ENCODE measurements around the gene CACHD1. TPM values are rescaled to one million over a fixed set of nuclear protein-coding genes. Genes with fewer than 3 reads are reported as not detected.

CACHD1 gene
- total RNA-seq, 2 experiments from 2014 or later, result 0.55 to 0.68 TPM

GRCh38 chr1:64669098-64669675, 199.3 kb downstream of the CACHD1 start:
- CTCF ChIA-PET, result no interaction called here
- H3K4me1 Mint-ChIP-seq (ENCODE audit: low read depth), result no peaks in the 10 kb centered on the region
- H3K36me3 Mint-ChIP-seq (ENCODE audit: low read depth), result no peaks in the 10 kb centered on the region
- POLR2A ChIA-PET, result no interaction called here
- DNase-seq (no peak), ATAC-seq (no peak)
- H3K27ac Mint-ChIP-seq, result no peak overlapping the region
- no peaks in the 10 kb centered on the region for H3K27me3 Mint-ChIP-seq (ENCODE audit: low read depth)
- no peak overlapping the region for H3K4me3 Mint-ChIP-seq
- no peaks in the 10 kb centered on the region for H3K9me3 Mint-ChIP-seq (ENCODE audit: insufficient read depth)

GRCh38 chr1:64675718-64676345, 205.9 kb downstream of the CACHD1 start:
- DNase-seq, result no peak
- no peak for ATAC-seq
- Mint-ChIP-seq H3K27me3 (ENCODE audit: low read depth) (no peaks in the 10 kb centered on the region), H3K4me1 (ENCODE audit: low read depth) (no peaks in the 10 kb centered on the region), H3K4me3 (no peak overlapping the region), H3K36me3 (ENCODE audit: low read depth) (no peaks in the 10 kb centered on the region), H3K9me3 (ENCODE audit: insufficient read depth) (no peaks in the 10 kb centered on the region), H3K27ac (no peak overlapping the region)
- ChIA-PET CTCF (interaction anchor here (0.6 to 2.0 kb wide), 16 partner anchors 9 to 1012 kb away, joined by 3 to 8 read pairs (median 4); no protein-coding TSS in a partner anchor), POLR2A (no interaction called here)

GRCh38 chr1:64676386-64676785, 206.5 kb downstream of the CACHD1 start:
- Mint-ChIP-seq H3K9me3 (ENCODE audit: insufficient read depth) (no peaks in the 10 kb centered on the region), H3K4me1 (ENCODE audit: low read depth) (no peaks in the 10 kb centered on the region), H3K36me3 (ENCODE audit: low read depth) (no peaks in the 10 kb centered on the region), H3K27me3 (ENCODE audit: low read depth) (no peaks in the 10 kb centered on the region), H3K27ac (no peak overlapping the region), H3K4me3 (no peak overlapping the region)
- ChIA-PET CTCF (interaction anchor here (0.6 to 2.0 kb wide), 9 partner anchors 9 to 1011 kb away, joined by 3 to 8 read pairs (median 4); no protein-coding TSS in a partner anchor), POLR2A (no interaction called here)
- no peak for ATAC-seq
- no peak for DNase-seq

GRCh38 chr1:64677532-64677931, 207.6 kb downstream of the CACHD1 start:
- ATAC-seq (no peak), DNase-seq (no peak)
- H3K4me3 Mint-ChIP-seq, result no peak overlapping the region
- no peak overlapping the region for H3K27ac Mint-ChIP-seq
- H3K4me1 Mint-ChIP-seq (ENCODE audit: low read depth), result no peaks in the 10 kb centered on the region
- H3K36me3 Mint-ChIP-seq (ENCODE audit: low read depth), result no peaks in the 10 kb centered on the region
- H3K9me3 Mint-ChIP-seq (ENCODE audit: insufficient read depth), result no peaks in the 10 kb centered on the region
- no peaks in the 10 kb centered on the region for H3K27me3 Mint-ChIP-seq (ENCODE audit: low read depth)
- ChIA-PET CTCF (interaction anchor here (0.6 to 1.8 kb wide), 4 partner anchors 8 to 480 kb away, joined by 3 to 8 read pairs (median 3); no protein-coding TSS in a partner anchor), POLR2A (no interaction called here)

GRCh38 chr1:64678366-64678765, 208.4 kb downstream of the CACHD1 start:
- Mint-ChIP-seq H3K9me3 (ENCODE audit: insufficient read depth) (no peaks in the 10 kb centered on the region), H3K27ac (no peak overlapping the region), H3K4me3 (no peak overlapping the region), H3K36me3 (ENCODE audit: low read depth) (no peaks in the 10 kb centered on the region), H3K4me1 (ENCODE audit: low read depth) (no peaks in the 10 kb centered on the region), H3K27me3 (ENCODE audit: low read depth) (no peaks in the 10 kb centered on the region)
- ChIA-PET CTCF (interaction anchor here (1.1 to 2.2 kb wide), 3 partner anchors 49 to 409 kb away, joined by 3 to 5 read pairs (median 4); no protein-coding TSS in a partner anchor), POLR2A (no interaction called here)
- DNase-seq (no peak), ATAC-seq (no peak)

GRCh38 chr1:64679177-64679576, 209.2 kb downstream of the CACHD1 start:
- no peak overlapping the region for H3K27ac Mint-ChIP-seq
- POLR2A ChIA-PET, result no interaction called here

GRCh38 chr1:64680599-64680998, 210.7 kb downstream of the CACHD1 start:
- ChIA-PET CTCF (interaction anchor here (1.0 to 1.5 kb wide), 3 partner anchors 10 to 395 kb away, joined by 3 read pairs; no protein-coding TSS in a partner anchor), POLR2A (no interaction called here)
- ATAC-seq, result no peak
- Mint-ChIP-seq H3K27ac (no peak overlapping the region), H3K36me3 (ENCODE audit: low read depth) (no peaks in the 10 kb centered on the region), H3K27me3 (ENCODE audit: low read depth) (no peaks in the 10 kb centered on the region), H3K9me3 (ENCODE audit: insufficient read depth) (no peaks in the 10 kb centered on the region), H3K4me1 (ENCODE audit: low read depth) (no peaks in the 10 kb centered on the region), H3K4me3 (no peak overlapping the region)
- no peak for DNase-seq

More at GRCh38 chr1:64679177-64679576, 209.2 kb downstream of the CACHD1 start:
- ATAC-seq (no peak), DNase-seq (no peak)
- no peaks in the 10 kb centered on the region for H3K4me1 Mint-ChIP-seq (ENCODE audit: low read depth)
- CTCF ChIA-PET, result interaction anchor here (1.5 to 2.2 kb wide), 2 partner anchors 146 to 410 kb away, joined by 4 to 5 read pairs; no protein-coding TSS in a partner anchor
- no peak overlapping the region for H3K4me3 Mint-ChIP-seq
- H3K27me3 Mint-ChIP-seq (ENCODE audit: low read depth), result no peaks in the 10 kb centered on the region
- no peaks in the 10 kb centered on the region for H3K36me3 Mint-ChIP-seq (ENCODE audit: low read depth)
- H3K9me3 Mint-ChIP-seq (ENCODE audit: insufficient read depth), result no peaks in the 10 kb centered on the region

GRCh38 chr1:64681043-64681442, 211.1 kb downstream of the CACHD1 start:
- no peak overlapping the region for H3K27ac Mint-ChIP-seq
- ATAC-seq (no peak), DNase-seq (no peak)
- ChIA-PET CTCF (interaction anchor here (1.0 to 1.5 kb wide), 3 partner anchors 10 to 394 kb away, joined by 3 read pairs; no protein-coding TSS in a partner anchor), POLR2A (no interaction called here)
- H3K36me3 Mint-ChIP-seq (ENCODE audit: low read depth), result no peaks in the 10 kb centered on the region
- H3K4me1 Mint-ChIP-seq (ENCODE audit: low read depth), result no peaks in the 10 kb centered on the region
- H3K4me3 Mint-ChIP-seq, result no peak overlapping the region
- no peaks in the 10 kb centered on the region for H3K9me3 Mint-ChIP-seq (ENCODE audit: insufficient read depth)
- no peaks in the 10 kb centered on the region for H3K27me3 Mint-ChIP-seq (ENCODE audit: low read depth)

- DNase-seq, result no peak
- Mint-ChIP-seq H3K4me1 (ENCODE audit: low read depth) (no peaks in the 10 kb centered on the region), H3K27me3 (ENCODE audit: low read depth) (no peaks in the 10 kb centered on the region), H3K9me3 (ENCODE audit: insufficient read depth) (no peaks in the 10 kb centered on the region), H3K36me3 (ENCODE audit: low read depth) (no peaks in the 10 kb centered on the region), H3K4me3 (no peak overlapping the region), H3K27ac (no peak overlapping the region)
- ATAC-seq, result no peak
- ChIA-PET POLR2A (no interaction called here), CTCF (interaction anchor here (0.7 to 1.0 kb wide), 2 partner anchors 10 to 185 kb away, joined by 3 read pairs; no protein-coding TSS in a partner anchor)
These were observed 213.5 kb downstream of the CACHD1 start for GRCh38 chr1:64683419-64683818.

- H3K36me3 Mint-ChIP-seq (ENCODE audit: low read depth), result no peaks in the 10 kb centered on the region
- no peak overlapping the region for H3K4me3 Mint-ChIP-seq
These were observed 215.3 kb downstream of the CACHD1 start for GRCh38 chr1:64685217-64685616.

GRCh38 chr1:64685765-64686341, 215.9 kb downstream of the CACHD1 start:
- POLR2A ChIA-PET, result no interaction called here
- H3K27ac Mint-ChIP-seq, result no peak overlapping the region
- no peak overlapping the region for H3K4me3 Mint-ChIP-seq

More at GRCh38 chr1:64685217-64685616, 215.3 kb downstream of the CACHD1 start:
- no peaks in the 10 kb centered on the region for H3K27me3 Mint-ChIP-seq (ENCODE audit: low read depth)
- H3K9me3 Mint-ChIP-seq (ENCODE audit: insufficient read depth), result no peaks in the 10 kb centered on the region
- ATAC-seq (no peak), DNase-seq (no peak)
- H3K27ac Mint-ChIP-seq, result no peak overlapping the region
- CTCF ChIA-PET, result interaction anchor here (0.8 to 2.2 kb wide), 5 partner anchors 8 to 390 kb away, joined by 3 to 8 read pairs (median 4); no protein-coding TSS in a partner anchor
- POLR2A ChIA-PET, result no interaction called here
- no peaks in the 10 kb centered on the region for H3K4me1 Mint-ChIP-seq (ENCODE audit: low read depth)

More at GRCh38 chr1:64685765-64686341, 215.9 kb downstream of the CACHD1 start:
- H3K27me3 Mint-ChIP-seq (ENCODE audit: low read depth), result no peaks in the 10 kb centered on the region
- no peaks in the 10 kb centered on the region for H3K4me1 Mint-ChIP-seq (ENCODE audit: low read depth)
- DNase-seq, result no peak
- no peaks in the 10 kb centered on the region for H3K36me3 Mint-ChIP-seq (ENCODE audit: low read depth)
- CTCF ChIA-PET, result interaction anchor here (0.8 to 2.2 kb wide), 5 partner anchors 9 to 389 kb away, joined by 3 to 8 read pairs (median 4); no protein-coding TSS in a partner anchor
- no peaks in the 10 kb centered on the region for H3K9me3 Mint-ChIP-seq (ENCODE audit: insufficient read depth)
- no peak for ATAC-seq
